Suppressor macrophage (primary cell): ENCODE data around the gene MITF.

Experiments used
- DNase-seq, 4 experiments: peaks; one replicate each; pipeline ENCODE4 v3.0.0-alpha.2; 2020 to 2022
- total RNA-seq, 17 experiments: gene quantifications; one replicate each; lab custom pipeline; 2026; ENCODE audit warnings: mixed read lengths in 6 of 17, inconsistent platforms in 3 of 17; lab: John Stamatoyannopoulos, UW

MITF gene, protein sequence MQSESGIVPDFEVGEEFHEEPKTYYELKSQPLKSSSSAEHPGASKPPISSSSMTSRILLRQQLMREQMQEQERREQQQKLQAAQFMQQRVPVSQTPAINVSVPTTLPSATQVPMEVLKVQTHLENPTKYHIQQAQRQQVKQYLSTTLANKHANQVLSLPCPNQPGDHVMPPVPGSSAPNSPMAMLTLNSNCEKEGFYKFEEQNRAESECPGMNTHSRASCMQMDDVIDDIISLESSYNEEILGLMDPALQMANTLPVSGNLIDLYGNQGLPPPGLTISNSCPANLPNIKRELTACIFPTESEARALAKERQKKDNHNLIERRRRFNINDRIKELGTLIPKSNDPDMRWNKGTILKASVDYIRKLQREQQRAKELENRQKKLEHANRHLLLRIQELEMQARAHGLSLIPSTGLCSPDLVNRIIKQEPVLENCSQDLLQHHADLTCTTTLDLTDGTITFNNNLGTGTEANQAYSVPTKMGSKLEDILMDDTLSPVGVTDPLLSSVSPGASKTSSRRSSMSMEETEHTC
- total RNA-seq, result 50.2 to 242 (median 180) reads per million in 17 experiments

- peak; percentile 95 to 98 (median 97) for DNase-seq
Observed at GRCh38 chr3:69739204-69740102, at the start of gene MITF. Gene MITF (plus strand): TSS chr3:69739464. CDS start chr3:69739598, 134 bp downstream.

DNA sequence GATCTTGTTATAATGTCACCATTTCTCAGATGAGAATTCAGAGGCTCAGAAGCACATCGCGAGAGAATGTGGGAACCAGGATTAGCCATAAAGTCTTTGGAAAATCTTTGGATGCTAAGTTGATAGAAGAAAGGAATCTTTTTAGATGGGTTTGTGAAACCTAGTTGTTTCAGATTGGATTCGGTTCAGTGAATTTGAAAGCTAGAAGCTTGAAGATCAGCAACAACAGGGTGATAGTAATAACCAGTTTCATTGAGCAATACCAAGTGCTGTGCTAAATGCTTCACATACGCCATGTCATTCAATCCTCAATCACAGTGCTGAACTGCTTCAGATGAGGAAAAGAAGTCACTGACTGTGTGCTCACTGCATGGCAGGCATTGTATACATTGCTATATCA, 47.4 kb upstream of the MITF start:
- DNase-seq, result peak in 2 of 4 experiments; percentile 35

- peak; percentile 16 to 59 (median 52) for DNase-seq
Observed at GRCh38 chr3:69692761-69693160, 46.5 kb upstream of the MITF start.

DNA sequence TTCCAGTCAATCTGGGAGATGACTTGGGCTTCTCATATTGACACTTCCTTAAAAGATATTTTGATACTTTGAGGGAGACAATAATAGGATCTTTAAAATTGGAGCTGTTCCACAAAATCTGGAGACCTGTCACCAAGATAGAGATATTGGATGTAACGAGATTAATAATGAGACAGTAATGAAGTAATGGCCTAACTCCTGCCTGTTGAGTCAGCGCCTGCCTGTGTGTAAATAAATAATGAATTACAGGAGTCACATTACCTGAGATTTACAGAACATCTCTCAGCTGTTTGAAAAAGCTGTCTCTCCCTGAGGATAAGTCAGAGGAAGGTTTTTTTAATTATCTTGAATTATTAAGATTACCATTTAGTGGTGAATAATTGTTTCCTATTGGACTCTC, 43.8 kb upstream of the MITF start:
- no peak for DNase-seq

GRCh38 chr3:69695933-69696332, 43.3 kb upstream of the MITF start:
- DNase-seq, result no peak

DNA sequence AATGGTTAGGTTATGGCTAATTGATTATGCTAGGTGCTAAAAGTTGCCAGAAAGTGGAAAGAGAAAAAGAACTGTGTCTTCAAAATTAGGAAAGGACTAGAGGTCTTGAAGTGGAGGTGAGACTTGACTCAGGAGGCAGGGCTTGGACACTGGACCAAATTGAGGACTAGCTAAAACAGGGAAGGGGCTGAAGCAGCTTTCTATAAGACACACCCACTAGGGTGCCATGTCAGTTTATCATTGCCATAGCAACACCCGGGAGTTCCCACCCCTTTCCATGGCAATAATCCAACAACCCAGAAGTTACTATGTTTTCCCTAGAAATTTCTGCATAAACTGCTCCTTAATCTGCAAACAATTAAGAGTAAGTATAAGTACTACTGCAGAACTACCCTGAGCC, 42.9 kb upstream of the MITF start:
- DNase-seq, result no peak

- DNase-seq, result peak; percentile 55 to 80 (median 76)
Observed at GRCh38 chr3:69697381-69697780, 41.9 kb upstream of the MITF start.

DNA sequence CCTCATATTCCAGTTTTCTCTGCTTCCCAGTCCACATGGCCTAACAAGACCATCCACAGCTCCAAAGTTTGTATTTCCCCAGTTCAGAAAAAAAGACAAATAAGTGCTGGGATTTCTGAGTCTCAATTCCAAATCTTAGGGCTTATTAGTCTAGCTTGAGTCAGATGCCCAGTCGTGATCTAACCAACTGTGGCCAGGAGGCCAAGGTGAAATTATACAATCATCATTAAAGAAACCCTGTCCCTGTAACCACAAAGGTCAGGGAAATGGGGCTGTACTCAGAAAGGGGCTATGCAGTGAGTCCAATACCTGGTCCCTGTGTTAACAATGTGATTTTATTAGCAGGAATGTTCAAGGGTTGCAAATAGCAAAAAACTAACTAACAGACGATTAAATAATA, 40.5 kb upstream of the MITF start:
- DNase-seq, result no peak

- no peak for DNase-seq
Observed at GRCh38 chr3:69699183-69699582, 40.1 kb upstream of the MITF start.

DNA sequence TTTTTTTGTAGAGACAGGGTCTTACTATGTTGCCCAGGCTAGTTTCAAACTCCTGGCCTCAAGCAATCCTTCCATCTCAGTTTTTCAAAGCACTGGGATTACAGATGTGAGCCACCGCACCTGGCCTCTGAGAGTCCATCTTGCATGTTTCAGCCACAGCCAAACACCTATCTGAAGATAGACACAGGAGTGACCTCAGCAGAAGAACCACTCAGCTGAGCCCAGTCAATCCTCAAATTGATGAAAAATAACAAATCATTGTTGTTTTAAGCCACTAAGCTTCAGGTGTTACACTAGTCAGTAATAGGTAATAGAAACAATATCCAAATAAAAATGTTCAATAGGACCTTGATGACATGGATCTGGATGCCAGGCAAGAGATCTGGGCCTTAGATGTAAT, 38.3 kb upstream of the MITF start:
- no peak for DNase-seq

DNA sequence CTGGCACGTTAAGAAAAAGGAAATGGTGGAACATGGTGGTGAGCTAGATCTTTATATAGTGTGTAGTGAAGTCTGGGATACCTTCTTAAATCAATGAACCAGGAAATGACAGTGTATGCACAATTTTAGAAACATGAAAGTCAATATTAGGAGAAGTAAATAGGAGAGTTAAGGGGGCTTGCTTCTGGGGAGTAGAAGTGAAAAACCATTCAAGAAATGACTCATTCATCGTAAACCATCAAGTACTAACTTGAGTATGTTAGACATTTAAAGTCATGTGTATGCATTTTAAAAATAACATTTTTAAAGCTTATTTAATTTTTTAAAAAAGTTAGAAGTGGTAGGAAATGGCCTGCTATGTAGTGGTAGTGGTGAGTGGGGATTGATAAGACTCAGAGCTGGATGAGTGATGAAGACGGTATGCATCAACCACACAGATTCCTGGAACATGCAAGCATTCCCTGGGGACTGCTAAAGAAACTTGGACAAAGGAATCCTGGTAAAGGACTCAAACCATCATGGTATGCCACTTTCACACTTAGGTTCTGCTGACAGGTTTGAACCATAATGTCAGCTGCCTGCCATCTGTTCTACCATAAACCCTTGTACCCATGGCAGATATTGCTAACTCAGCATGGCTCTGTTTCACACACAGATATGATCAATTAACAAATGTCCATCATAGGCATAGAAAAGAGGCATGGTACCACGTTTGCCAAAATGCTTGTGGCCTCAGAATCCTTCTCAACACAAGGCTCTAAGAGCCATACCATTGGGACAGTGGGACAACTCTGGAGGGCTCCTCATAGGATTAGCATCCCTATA, 28.9 kb upstream of the MITF start:
- no peak for DNase-seq

GRCh38 chr3:69712269-69712668, 27.0 kb upstream of the MITF start:
- no peak for DNase-seq

DNA sequence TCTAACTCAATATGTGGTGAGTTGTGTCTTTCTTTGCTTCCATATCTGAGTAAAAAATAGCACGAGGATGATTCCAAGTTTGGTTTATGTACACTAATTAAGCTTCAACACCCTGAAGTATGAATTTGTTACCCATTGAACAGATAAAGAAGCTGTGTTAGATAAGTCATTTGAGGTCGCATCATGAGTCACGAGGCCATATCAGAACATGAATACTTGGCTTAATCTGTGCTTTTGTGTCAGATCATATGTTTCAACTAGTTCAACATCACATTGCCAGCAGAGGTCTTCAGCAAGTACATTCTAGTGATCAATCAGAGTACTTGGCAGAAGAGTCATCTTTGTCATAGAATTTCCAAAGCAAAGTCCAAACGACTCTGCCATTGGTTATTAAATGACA, 26.3 kb upstream of the MITF start:
- DNase-seq, result no peak

GRCh38 chr3:69715204-69715603, 24.1 kb upstream of the MITF start:
- peak in 2 of 4 experiments; percentile 51 to 62 for DNase-seq

- DNase-seq, result no peak
Observed at GRCh38 chr3:69716119-69716518, 23.1 kb upstream of the MITF start.

GRCh38 chr3:69718866-69719586, 20.2 kb upstream of the MITF start:
- no peak for DNase-seq

DNA sequence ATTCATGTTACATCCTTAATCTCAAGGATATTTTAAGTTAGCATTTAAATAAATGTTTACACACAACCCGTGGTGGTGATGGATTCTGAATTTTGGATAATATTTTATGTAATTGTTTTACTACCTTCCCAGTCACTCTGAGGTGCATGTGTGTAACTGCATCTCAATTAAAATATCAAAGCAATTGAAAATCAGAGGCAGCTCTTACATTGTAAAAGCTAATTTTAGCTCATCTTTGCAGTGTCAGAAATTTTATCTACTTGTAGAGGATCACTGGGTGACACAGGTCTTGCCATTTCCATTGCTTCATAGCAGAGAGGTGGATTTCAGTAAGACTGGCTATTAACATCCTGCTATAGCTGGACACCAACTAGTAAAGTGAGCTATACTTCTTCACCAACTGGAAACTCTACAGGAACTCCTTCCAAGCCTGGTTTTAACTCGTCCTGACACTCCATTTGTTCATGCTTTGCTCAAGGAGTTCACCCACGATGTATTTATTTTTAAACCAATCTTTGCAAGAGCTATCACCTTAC, 19.6 kb upstream of the MITF start:
- no peak for DNase-seq

- DNase-seq, result no peak
Observed at GRCh38 chr3:69720824-69721223, 18.4 kb upstream of the MITF start.

GRCh38 chr3:69723389-69723788, 15.9 kb upstream of the MITF start:
- no peak for DNase-seq

GRCh38 chr3:69724722-69725435, 14.4 kb upstream of the MITF start:
- DNase-seq, result peak in 1 of 4 experiments; percentile 29
